Right lobe of liver (tissue), 4 donors: ENCODE data around the gene IFI44.

Source experiments
- CTCF ChIP-seq, 4 donors: fragments of 200-600 bp in 3 of 4; fragments of 450-650 bp in 1 of 4; IDR thresholded peaks; one replicate each; pipeline versions ENCODE4 v1.5.1 to v1.8.0; 2016 to 2022; ENCODE audit warnings: antibody characterized with exemption in 4 of 4, mild to moderate bottlenecking in 2 of 4
- POLR2A ChIP-seq: fragments of 450-650 bp; IDR thresholded peaks from one replicate; pipeline ENCODE4 v1.6.1; 2017; ENCODE audit warnings: antibody characterized with exemption, mild to moderate bottlenecking
- donor health status: DM: no; HTN: no; CAD: no.
- donor health status: DM: no; HTN: no; CAD: no.
- donor health status: DM: no; HTN: yes; CAD: no.

GRCh38 chr1:78627321-78627720, 22.3 kb upstream of the IFI44 start:
- TF ChIP-seq CTCF (IDR thresholded peaks at IDR 0.05) (no peak), POLR2A (no peak)
